ENCODE results near the gene PARVA.

Gene PARVA

GRCh38 chr11:12544986-12545775 is 167.8 kb downstream of the PARVA start:
- DNase-seq (ENCODE audit: low read depth in 1 of 2, low spot score in 1 of 2): no peak

- no peak for DNase-seq (ENCODE audit: low read depth in 1 of 2, low spot score in 1 of 2)
These were observed 168.8 kb downstream of the PARVA start for GRCh38 chr11:12546122-12546521.

- no peak for DNase-seq (ENCODE audit: low read depth in 1 of 2, low spot score in 1 of 2)
These were observed 169.3 kb downstream of the PARVA start for GRCh38 chr11:12546660-12547059.

GRCh38 chr11:12547953-12548650 is 170.7 kb downstream of the PARVA start:
- DNase-seq (ENCODE audit: low read depth in 1 of 2, low spot score in 1 of 2): no peak

GRCh38 chr11:12552692-12553091 is 175.3 kb downstream of the PARVA start:
- DNase-seq (ENCODE audit: low read depth in 1 of 2, low spot score in 1 of 2): no peak

- no peak for DNase-seq (ENCODE audit: low read depth in 1 of 2, low spot score in 1 of 2)
These were observed 176.8 kb downstream of the PARVA start for GRCh38 chr11:12554122-12554521.

- DNase-seq (ENCODE audit: low read depth in 1 of 2, low spot score in 1 of 2): no peak
These were observed 178.8 kb downstream of the PARVA start for GRCh38 chr11:12556155-12556554.

GRCh38 chr11:12556788-12557384 is 179.5 kb downstream of the PARVA start:
- no peak for DNase-seq (ENCODE audit: low read depth in 1 of 2, low spot score in 1 of 2)

GRCh38 chr11:12559011-12559410 is 181.6 kb downstream of the PARVA start:
- DNase-seq (ENCODE audit: low read depth in 1 of 2, low spot score in 1 of 2): no peak

- no peak for DNase-seq (ENCODE audit: low read depth in 1 of 2, low spot score in 1 of 2)
These were observed 183.0 kb downstream of the PARVA start for GRCh38 chr11:12560362-12560761.

- DNase-seq (ENCODE audit: low read depth in 1 of 2, low spot score in 1 of 2): no peak
These were observed 183.5 kb downstream of the PARVA start for GRCh38 chr11:12560861-12561260.

- DNase-seq (ENCODE audit: low read depth in 1 of 2, low spot score in 1 of 2): no peak
These were observed 186.6 kb downstream of the PARVA start for GRCh38 chr11:12564012-12564411.

- no peak for DNase-seq (ENCODE audit: low read depth in 1 of 2, low spot score in 1 of 2)
These were observed 188.0 kb downstream of the PARVA start for GRCh38 chr11:12565406-12565805.

- DNase-seq (ENCODE audit: low read depth in 1 of 2, low spot score in 1 of 2): no peak
These were observed 190.5 kb downstream of the PARVA start for GRCh38 chr11:12567746-12568460.

GRCh38 chr11:12569499-12570425 is 192.4 kb downstream of the PARVA start:
- DNase-seq (ENCODE audit: low read depth in 1 of 2, low spot score in 1 of 2): no peak

GRCh38 chr11:12573707-12574485 is 196.5 kb downstream of the PARVA start:
- no peak for DNase-seq (ENCODE audit: low read depth in 1 of 2, low spot score in 1 of 2)

- DNase-seq (ENCODE audit: low read depth in 1 of 2, low spot score in 1 of 2): no peak
These were observed 200.6 kb downstream of the PARVA start for GRCh38 chr11:12577725-12578644.

- no peak for DNase-seq (ENCODE audit: low read depth in 1 of 2, low spot score in 1 of 2)
These were observed 204.0 kb downstream of the PARVA start for GRCh38 chr11:12581416-12581815.

- DNase-seq (ENCODE audit: low read depth in 1 of 2, low spot score in 1 of 2): no peak
These were observed 204.6 kb downstream of the PARVA start for GRCh38 chr11:12581923-12582322.
